Stimulated activated CD4-positive, alpha-beta T cell treated with anti-CD3 and anti-CD28 coated beads, Interleukin-15, amount 100 ng/mL, for 1 hour (primary cell): Measurements from ENCODE around the gene ZNF805.
"Not testable (repeated sequence)": the region's sequence is repeated elsewhere in the genome, so short reads cannot be mapped to it uniquely, and the experiment has no call there.

Experiments
- DNase-seq, 2 donors: peaks; one replicate each; pipeline ENCODE4 v3.0.0-alpha.2; 2020; ENCODE audit warnings: low read depth in 1 of 2, low spot score in 1 of 2

The ZNF805 gene

GRCh38 chr19:57240311-57241090 lies at the start of gene ZNF805:
TSS of gene ZNF805 (plus strand) at chr19:57240632. CDS start at chr19:57240892, 260 bp downstream.
- peak; percentile 88 to 90 for DNase-seq

GRCh38 chr19:57191141-57192076 lies 49.0 kb upstream of the ZNF805 start, which contains the start of gene ZNF264:
TSS of gene ZNF264 (plus strand) at chr19:57191500. CDS start at chr19:57191914, 414 bp downstream.
- DNase-seq = peak; percentile 73 to 86

DNA sequence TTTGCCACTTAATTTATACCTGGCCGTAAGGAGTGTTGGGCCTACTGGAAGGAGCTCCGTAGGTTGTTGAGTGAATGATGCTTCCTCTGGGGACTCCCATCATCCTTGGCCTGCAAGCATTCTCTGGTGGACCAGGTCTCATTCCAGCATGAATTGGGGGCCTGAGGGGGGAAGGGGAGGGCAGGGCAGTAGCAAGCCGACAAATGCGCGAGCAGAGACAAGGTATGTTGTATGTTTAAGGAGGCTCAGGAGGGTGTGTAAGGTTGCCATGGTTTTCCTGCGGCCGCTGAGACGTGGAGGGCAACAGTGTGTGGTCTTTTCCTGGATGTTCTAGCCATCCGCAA lies 48.4 kb upstream of the ZNF805 start:
- DNase-seq = no peak

DNA sequence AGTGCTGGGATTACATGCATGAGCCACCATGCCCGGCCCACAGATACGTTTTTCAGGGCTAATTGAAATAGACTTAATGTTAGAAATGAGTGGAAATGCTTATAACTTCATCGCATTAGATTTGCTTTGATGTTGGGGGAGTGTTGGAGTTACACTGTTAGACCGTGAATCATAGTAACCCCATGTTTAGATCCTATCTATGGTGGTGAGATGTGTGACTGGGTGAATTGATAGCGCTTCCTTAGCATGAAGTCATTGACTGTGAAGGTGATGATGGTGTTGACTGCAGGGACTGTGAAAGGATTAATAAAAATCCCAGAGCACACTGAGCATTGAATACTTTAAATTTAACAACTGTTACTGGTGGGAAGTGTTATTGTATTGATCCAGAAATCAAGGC lies 47.4 kb upstream of the ZNF805 start:
- no peak for DNase-seq

- DNase-seq = not testable (repeated sequence)
Observed at GRCh38 chr19:57197874-57198273, 42.6 kb upstream of the ZNF805 start.

DNA sequence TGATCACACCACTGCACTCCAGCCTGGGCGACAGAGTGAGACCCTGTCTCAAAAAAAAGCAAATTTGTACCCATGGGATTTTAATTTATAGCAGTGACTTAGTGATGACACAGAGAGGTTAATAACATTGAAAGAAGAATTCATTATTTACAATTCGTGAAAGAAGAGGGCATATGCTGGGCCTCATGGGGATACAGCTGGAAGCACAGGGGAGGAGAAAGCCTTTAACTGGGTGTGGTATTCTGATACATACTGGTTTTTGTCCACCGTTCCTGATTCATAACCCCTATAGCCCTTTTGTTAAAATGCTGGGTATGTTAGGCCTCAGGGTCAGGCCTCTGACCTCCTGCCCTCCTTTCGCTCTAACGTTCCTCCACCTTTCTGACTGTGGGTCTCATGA lies 38.3 kb upstream of the ZNF805 start:
- DNase-seq = no peak

GRCh38 chr19:57210381-57210780 lies 30.1 kb upstream of the ZNF805 start:
- no peak for DNase-seq

GRCh38 chr19:57212109-57212508 lies 28.3 kb upstream of the ZNF805 start:
- DNase-seq = no peak

DNA sequence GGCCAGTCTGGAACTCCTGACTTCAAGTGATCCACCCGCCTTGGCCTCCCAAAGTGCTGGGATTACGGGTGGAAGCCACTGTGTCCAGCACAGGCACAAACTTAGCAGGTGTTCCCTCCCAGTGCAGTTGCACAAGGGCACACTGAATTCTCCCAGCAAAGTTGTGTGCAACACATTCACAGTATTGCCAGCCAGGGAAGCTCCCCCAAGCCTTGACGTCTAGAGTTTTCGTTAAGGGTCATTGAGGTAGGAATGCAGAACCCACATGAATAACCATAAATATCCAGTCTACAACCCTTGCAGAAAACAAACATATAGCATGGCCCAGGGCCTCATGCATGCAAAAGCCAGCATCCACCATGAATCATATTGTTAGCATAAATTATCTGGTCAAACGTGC lies 12.9 kb upstream of the ZNF805 start:
- no peak for DNase-seq

- DNase-seq = no peak
Observed at GRCh38 chr19:57231686-57232085, 8.7 kb upstream of the ZNF805 start.

DNA sequence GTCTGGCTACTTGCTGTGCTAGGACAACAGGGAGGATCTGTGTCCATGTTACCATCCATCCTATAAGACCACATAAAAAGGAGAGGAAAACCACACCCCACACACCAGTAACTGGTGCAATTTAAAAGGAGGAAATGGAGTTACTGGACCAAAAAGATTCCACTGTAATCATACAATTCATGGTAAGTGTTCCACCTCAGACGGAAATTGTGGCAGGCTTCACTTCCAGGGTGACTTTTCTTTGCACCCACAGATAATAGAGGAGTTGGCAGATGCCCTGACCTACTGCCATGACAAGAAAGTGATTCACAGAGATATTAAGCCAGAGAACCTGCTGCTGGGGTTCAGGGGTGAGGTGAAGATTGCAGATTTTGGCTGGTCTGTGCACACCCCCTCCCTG lies 7.2 kb upstream of the ZNF805 start:
- DNase-seq = no peak

DNA sequence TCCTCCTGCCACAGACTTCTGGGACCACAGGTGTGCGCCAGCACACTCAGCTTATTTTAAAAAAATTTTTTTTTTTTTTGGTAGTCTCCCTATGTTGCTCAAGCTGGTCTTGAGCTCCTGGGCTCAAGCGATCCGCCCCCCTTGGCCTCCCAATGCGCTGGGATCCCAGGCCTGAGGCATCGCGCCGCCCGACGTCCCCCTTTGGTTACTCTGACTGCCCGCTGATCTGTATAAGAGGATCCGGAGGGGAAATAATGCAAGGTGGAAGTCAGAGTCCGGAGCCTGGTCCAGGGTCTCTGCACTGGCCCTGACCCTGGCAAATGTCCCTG lies 486 bp upstream of the ZNF805 start:
- DNase-seq = no peak

DNA sequence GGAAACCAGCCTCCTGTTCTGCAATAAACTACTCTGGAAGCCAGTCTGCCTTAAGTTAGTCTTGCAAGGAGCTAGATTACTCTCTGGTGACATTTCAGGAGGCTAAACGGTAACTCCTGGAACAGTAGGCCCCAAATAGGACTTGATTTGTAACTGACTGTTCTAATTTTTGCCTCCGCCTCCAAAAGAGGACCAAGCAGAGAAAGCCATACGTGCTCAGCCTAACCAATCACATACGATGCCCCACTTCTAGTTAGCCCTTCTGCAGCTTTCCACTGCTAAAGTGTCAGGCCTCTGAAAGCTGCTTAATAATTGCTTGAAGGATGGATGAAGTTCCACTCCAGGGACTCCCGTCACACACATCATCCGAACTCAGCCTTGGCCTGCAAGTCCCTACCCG lies 744 bp downstream of the ZNF805 start:
- no peak for DNase-seq

GRCh38 chr19:57242821-57243220 lies 2.4 kb downstream of the ZNF805 start:
- DNase-seq = no peak

DNA sequence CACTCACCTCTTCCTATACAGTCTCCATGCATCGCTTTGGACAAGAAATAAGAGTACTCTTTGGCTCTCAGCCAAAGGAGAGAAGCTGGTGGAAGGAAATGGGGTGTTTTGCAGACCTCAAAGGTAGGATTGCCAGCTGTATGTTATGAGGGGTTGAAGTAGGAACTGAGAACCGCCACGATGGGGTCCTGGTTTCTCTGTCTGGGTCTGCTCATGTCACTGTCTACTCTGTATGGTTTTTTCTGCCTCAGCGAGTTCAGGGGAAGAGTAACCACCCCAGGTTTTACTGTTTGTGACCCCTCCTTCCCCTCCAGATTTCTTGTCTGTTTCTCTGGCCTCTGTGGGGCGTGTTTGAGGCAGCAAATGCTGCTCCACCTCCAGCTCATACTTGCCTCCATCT lies 4.1 kb downstream of the ZNF805 start:
- no peak for DNase-seq

- no peak for DNase-seq
Observed at GRCh38 chr19:57245066-57245465, 4.6 kb downstream of the ZNF805 start.

- DNase-seq = no peak
Observed at GRCh38 chr19:57245959-57246358, 5.5 kb downstream of the ZNF805 start.

DNA sequence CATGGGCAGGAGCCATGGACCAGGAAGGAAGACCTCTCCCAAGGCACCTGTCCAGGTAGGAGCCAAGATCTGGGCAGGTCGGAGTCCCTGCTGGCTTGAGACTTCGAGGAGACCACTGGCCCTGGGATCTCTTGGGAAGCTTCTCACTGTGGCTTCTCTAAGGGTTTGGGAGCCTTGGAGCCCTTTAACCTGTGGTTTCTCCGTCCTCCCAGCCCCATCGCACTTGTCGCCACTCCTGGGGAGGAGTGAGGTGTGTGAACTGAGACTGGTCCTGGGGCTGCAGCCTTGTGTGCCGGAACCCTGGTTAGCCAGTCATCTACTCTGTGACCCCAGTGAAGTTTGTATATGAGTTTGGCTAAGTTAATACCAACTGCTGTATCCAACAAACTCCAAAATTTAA lies 8.2 kb downstream of the ZNF805 start:
- no peak for DNase-seq

DNA sequence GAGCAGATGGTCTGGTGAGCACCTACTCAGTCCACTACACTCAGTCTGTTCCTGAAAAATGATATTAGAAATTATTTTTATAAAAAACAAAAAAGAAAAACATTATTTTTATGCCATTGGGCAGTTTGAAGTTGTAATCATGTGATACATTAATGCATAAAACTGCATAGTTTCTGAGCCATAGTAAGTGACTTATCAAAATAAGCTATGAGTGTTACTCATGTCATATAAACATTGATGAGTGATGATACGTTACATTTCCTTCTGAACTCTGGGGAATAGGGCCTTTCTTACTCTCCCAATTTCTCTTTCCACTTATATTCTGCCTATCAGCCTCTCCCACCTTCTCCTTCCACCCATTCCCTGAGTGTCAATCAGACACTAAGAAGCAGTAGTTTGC lies 8.9 kb downstream of the ZNF805 start:
- no peak for DNase-seq

- DNase-seq = not testable (repeated sequence)
Observed at GRCh38 chr19:57253767-57254166, 13.3 kb downstream of the ZNF805 start.

DNA sequence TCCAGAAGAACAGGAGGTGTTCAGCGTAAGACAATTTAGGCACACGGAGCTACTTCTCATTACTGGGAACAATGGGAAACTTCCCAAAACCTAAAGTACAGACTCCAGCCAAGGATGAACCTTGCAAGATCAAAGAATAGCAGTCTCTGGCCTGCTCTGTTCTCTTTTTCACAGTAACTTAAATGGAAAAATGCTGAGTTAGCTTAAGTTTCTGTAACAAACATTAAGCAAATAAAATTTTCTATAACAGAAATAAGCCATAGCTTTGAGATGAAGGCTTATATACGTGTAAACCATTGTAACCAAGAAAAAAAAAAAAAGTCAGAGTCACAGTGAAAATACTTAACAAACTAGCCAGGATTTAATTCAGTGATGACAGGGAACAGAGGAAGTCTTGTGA lies 21.6 kb downstream of the ZNF805 start:
- no peak for DNase-seq

DNA sequence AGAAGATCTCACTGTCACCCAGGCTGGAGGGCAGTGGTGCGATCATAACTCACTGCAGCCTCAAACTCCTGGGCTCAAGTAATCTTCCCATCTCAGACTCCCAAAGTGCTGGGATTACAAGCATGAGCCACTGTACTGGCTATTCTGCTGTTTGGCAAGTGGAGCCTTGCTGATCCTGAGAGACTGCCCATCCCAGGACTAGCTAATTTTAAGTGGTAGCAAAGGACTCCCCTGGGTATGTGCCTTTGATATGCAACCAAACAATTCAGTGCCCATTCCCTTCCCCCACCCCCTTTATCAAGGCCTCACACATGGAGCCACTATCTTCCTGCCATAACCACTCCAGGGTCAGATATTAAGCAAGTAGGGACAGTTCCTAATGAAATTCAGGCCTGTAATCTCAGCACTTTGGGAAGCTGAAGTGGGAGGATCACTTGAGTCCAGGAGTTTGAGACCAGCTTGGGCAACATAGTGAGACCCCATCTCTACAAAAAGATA lies 22.9 kb downstream of the ZNF805 start:
- DNase-seq = no peak
